Measurements from ENCODE around the gene MRS2. TPM values are rescaled to one million over a fixed set of nuclear protein-coding genes. Genes with fewer than 3 reads are reported as not detected.

Gene MRS2
- total RNA-seq, 1 experiment from 2014 or later: 26.0 TPM

DNA sequence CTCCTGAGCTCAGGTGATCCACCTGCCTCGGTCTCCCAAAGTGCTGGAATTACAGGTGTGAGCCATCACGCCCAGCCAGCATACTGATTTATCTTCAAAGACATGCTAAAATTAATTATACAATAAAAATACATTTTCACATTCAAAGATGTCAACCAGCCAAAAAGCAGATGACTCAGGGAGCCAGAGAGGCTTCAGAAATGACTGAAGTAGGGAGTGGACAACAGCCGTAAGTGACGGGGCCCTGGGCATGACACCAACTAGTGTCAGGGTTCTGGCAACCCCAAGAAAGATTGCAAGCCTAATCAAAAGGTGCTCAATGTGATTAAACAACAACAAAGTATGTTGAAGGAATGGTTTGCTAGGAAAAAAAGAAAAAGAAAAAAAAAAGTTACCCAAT is 58.2 kb downstream of the MRS2 start:
- H3K27ac ChIP-seq (ENCODE audit: low read length): no peak overlapping the region
- H3K4me3 ChIP-seq (ENCODE audit: low read depth in 2 of 2, low read length in 2 of 2): no peak overlapping the region
- TF ChIP-seq, protein P1, sequence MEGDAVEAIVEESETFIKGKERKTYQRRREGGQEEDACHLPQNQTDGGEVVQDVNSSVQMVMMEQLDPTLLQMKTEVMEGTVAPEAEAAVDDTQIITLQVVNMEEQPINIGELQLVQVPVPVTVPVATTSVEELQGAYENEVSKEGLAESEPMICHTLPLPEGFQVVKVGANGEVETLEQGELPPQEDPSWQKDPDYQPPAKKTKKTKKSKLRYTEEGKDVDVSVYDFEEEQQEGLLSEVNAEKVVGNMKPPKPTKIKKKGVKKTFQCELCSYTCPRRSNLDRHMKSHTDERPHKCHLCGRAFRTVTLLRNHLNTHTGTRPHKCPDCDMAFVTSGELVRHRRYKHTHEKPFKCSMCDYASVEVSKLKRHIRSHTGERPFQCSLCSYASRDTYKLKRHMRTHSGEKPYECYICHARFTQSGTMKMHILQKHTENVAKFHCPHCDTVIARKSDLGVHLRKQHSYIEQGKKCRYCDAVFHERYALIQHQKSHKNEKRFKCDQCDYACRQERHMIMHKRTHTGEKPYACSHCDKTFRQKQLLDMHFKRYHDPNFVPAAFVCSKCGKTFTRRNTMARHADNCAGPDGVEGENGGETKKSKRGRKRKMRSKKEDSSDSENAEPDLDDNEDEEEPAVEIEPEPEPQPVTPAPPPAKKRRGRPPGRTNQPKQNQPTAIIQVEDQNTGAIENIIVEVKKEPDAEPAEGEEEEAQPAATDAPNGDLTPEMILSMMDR (IDR thresholded peaks at IDR 0.05): no peak
- TF ChIP-seq REST (IDR thresholded peaks at IDR 0.05; ENCODE audit: insufficient read depth in 1 of 2, low read depth in 2 of 2, low read length in 1 of 2) (no peak), SIN3A (IDR thresholded peaks at IDR 0.05; ENCODE audit: borderline replicate concordance, insufficient read depth, low read depth, low read length) (no peak), TCF7L2 (IDR thresholded peaks at IDR 0.05; ENCODE audit: low read depth, low read length) (no peak), POLR2AphosphoS5 (IDR thresholded peaks at IDR 0.05; ENCODE audit: low read depth, low read length) (no peak)
- POLR2A ChIA-PET: no interaction called here
- in situ Hi-C loops (cut with HindIII; ENCODE audit: low pct_unique_long_range_greater_than_20kb, low sequenced_read_pairs) (no loop called here), intact Hi-C loops (cut with micrococcal nuclease; ENCODE audit: unreplicated experiment) (no loop called here)
- DNase-seq (ENCODE audit: low read depth, low spot score): no peak
- no peaks in the 10 kb centered on the region for H3K36me3 ChIP-seq (ENCODE audit: control insufficient read depth, insufficient read depth, low read length)
- CTCF ChIA-PET: no interaction called here
- no peaks in the 10 kb centered on the region for H3K9me3 ChIP-seq (ENCODE audit: control insufficient read depth, insufficient read depth, low read depth, low read length)
- no peaks in the 10 kb centered on the region for H3K4me1 ChIP-seq (ENCODE audit: control insufficient read depth, insufficient read depth, low read length)
- no peaks in the 10 kb centered on the region; the same call in 1 of the 2 replicates for H3K27me3 ChIP-seq (ENCODE audit: control insufficient read depth, insufficient read depth, low read length)
- no TSS peak for BruUV-seq (replicated peaks)
- ATAC-seq: no peak

GRCh38 chr6:24464253-24465038 is 61.7 kb downstream of the MRS2 start:
- in situ Hi-C loops (cut with HindIII; ENCODE audit: low pct_unique_long_range_greater_than_20kb, low sequenced_read_pairs): no loop called here
- POLR2A ChIA-PET: no interaction called here
- ATAC-seq: no peak
- no peaks in the 10 kb centered on the region for H3K4me1 ChIP-seq (ENCODE audit: control insufficient read depth, insufficient read depth, low read length)
- H3K27ac ChIP-seq (ENCODE audit: low read length): no peak overlapping the region
- DNase-seq (ENCODE audit: low read depth, low spot score): no peak
- no peaks in the 10 kb centered on the region for H3K9me3 ChIP-seq (ENCODE audit: control insufficient read depth, insufficient read depth, low read depth, low read length)
- TF ChIP-seq, protein P1 (IDR thresholded peaks at IDR 0.05): no peak
- no peak for TF ChIP-seq REST (IDR thresholded peaks at IDR 0.05; ENCODE audit: insufficient read depth in 1 of 2, low read depth in 2 of 2, low read length in 1 of 2)
- TF ChIP-seq TCF7L2 (IDR thresholded peaks at IDR 0.05; ENCODE audit: low read depth, low read length): no peak
- no peak for TF ChIP-seq SIN3A (IDR thresholded peaks at IDR 0.05; ENCODE audit: borderline replicate concordance, insufficient read depth, low read depth, low read length)
- no peak for TF ChIP-seq POLR2AphosphoS5 (IDR thresholded peaks at IDR 0.05; ENCODE audit: low read depth, low read length)
- H3K27me3 ChIP-seq (ENCODE audit: control insufficient read depth, insufficient read depth, low read length): peaks cover 3% of the 10 kb centered on the region
- CTCF ChIA-PET: no interaction called here
- no peak overlapping the region for H3K4me3 ChIP-seq (ENCODE audit: low read depth in 2 of 2, low read length in 2 of 2)
- H3K36me3 ChIP-seq (ENCODE audit: control insufficient read depth, insufficient read depth, low read length): no peaks in the 10 kb centered on the region
- intact Hi-C loops (cut with micrococcal nuclease; ENCODE audit: unreplicated experiment): no loop called here
- no TSS peak for BruUV-seq (replicated peaks)
